HG03432 (cell line): Measurements from ENCODE around the gene ASAP2.

Experiments used
- ATAC-seq: cut with Tn5 transposase; IDR thresholded peaks from one replicate; pipeline ENCODE4 v1.9.1; 2021; ENCODE audit warnings: mild to moderate bottlenecking, moderate library complexity; ENCODE audit not compliant: unreplicated experiment

ASAP2 gene

GRCh38 chr2:9373476-9373875, 166.9 kb downstream of the ASAP2 start:
- no peak for ATAC-seq

GRCh38 chr2:9374071-9374730, 167.6 kb downstream of the ASAP2 start:
- ATAC-seq, result no peak

- no peak for ATAC-seq
Measured at GRCh38 chr2:9375857-9376428, 169.3 kb downstream of the ASAP2 start.

GRCh38 chr2:9377461-9378097, 171.0 kb downstream of the ASAP2 start:
- ATAC-seq, result no peak

GRCh38 chr2:9378433-9379390, 172.1 kb downstream of the ASAP2 start:
- ATAC-seq, result no peak

- ATAC-seq, result no peak
Measured at GRCh38 chr2:9379391-9379755, 172.8 kb downstream of the ASAP2 start.

GRCh38 chr2:9380702-9381628, 174.4 kb downstream of the ASAP2 start:
- ATAC-seq, result no peak

- ATAC-seq, result no peak
Measured at GRCh38 chr2:9382604-9383235, 176.1 kb downstream of the ASAP2 start.

- ATAC-seq, result no peak
Measured at GRCh38 chr2:9384521-9384920, 177.9 kb downstream of the ASAP2 start.

- ATAC-seq, result no peak
Measured at GRCh38 chr2:9385841-9386240, 179.2 kb downstream of the ASAP2 start.

- no peak for ATAC-seq
Measured at GRCh38 chr2:9388199-9388681, 181.6 kb downstream of the ASAP2 start.

GRCh38 chr2:9388950-9389911, 182.6 kb downstream of the ASAP2 start:
- ATAC-seq, result no peak

GRCh38 chr2:9390151-9390850, 183.7 kb downstream of the ASAP2 start:
- no peak for ATAC-seq

- no peak for ATAC-seq
Measured at GRCh38 chr2:9390991-9391390, 184.4 kb downstream of the ASAP2 start.

GRCh38 chr2:9391961-9392720, 185.5 kb downstream of the ASAP2 start:
- ATAC-seq, result no peak

GRCh38 chr2:9392898-9393765, 186.5 kb downstream of the ASAP2 start:
- no peak for ATAC-seq
